Endothelial cell of umbilical vein (primary cell): ENCODE results near the gene TLE3. TPM values are rescaled to one million over a fixed set of nuclear protein-coding genes. Genes with fewer than 3 reads are reported as not detected.

Source experiments
- BruUV-seq: library from RNA; stranded (reverse); fragments of 400-500 nt; replicated peaks from 2 replicates; lab custom pipeline; 2021; lab: Mats Ljungman, UMichigan
- CTCF ChIA-PET: fragments of 300-600, 350-600 bp; sonication (Branson Sonifier 250); formaldehyde crosslinking; loops from one replicate; lab custom pipeline; 2021; ENCODE audit warnings: antibody characterized with exemption, inconsistent platforms; lab: Charles Lee
- POLR2A ChIA-PET: fragments of 300-600, 350-600 bp; sonication (Branson Sonifier 250); formaldehyde crosslinking; loops from one replicate; lab custom pipeline; 2021; ENCODE audit warnings: antibody characterized with exemption, inconsistent platforms; lab: Charles Lee
- DNase-seq: peaks from one replicate; pipeline ENCODE4 v3.0.0-alpha.2; 2011; ENCODE audit warnings: low read depth, low spot score
- FAIRE-seq: peaks from 2 replicates; lab custom pipeline; 2011; peaks lifted over from hg19 to GRCh38; lab: Jason Lieb, UNC
- H2AFZ ChIP-seq: 2 replicates; pipeline ENCODE4 v1.6.0; 2012; ENCODE audit warnings: low read depth, low read length, control low read depth, inconsistent platforms
- H3K27ac ChIP-seq: 2 replicates; pipeline ENCODE4 v1.5.1; 2011; ENCODE audit warnings: low read depth, mild to moderate bottlenecking, control low read depth, low read length, moderate library complexity; ENCODE audit not compliant: insufficient read depth
- H3K27me3 ChIP-seq, 2 experiments: 2 replicates each; pipeline versions ENCODE4 v1.6.0 to v1.6.1; 2011; ENCODE audit warnings: low read length in 2 of 2, mixed read lengths in 1 of 2; ENCODE audit not compliant: control insufficient read depth in 2 of 2, insufficient read depth in 2 of 2
- H3K36me3 ChIP-seq, 2 experiments: 2 replicates in 1 of 2; 3 replicates in 1 of 2; pipeline ENCODE4 v1.5.1; 2011; ENCODE audit warnings: low read length in 2 of 2, mild to moderate bottlenecking in 1 of 2, moderate library complexity in 1 of 2; ENCODE audit not compliant: control insufficient read depth in 2 of 2, insufficient read depth in 2 of 2; ENCODE audit errors: extremely low read depth in 1 of 2
- H3K4me1 ChIP-seq: 3 replicates; pipeline ENCODE4 v1.5.1; 2011; ENCODE audit warnings: mild to moderate bottlenecking, low read length; ENCODE audit not compliant: control insufficient read depth, insufficient read depth; ENCODE audit errors: extremely low read depth
- H3K4me2 ChIP-seq: 2 replicates; pipeline ENCODE4 v1.6.1; 2011; ENCODE audit warnings: low read length, control low read depth, mixed read lengths; ENCODE audit not compliant: insufficient read depth
- H3K4me3 ChIP-seq, 3 experiments: fragments of 200-600 bp in 1 of 3; sonication (generic), shearing (Covaris generic) in 1 of 3; replicated peaks in 1 of 3; 2 replicates each; pipeline ENCODE4 v1.5.1; 2011 to 2016; ENCODE audit warnings: control low read depth in 3 of 3, low read length in 3 of 3, mild to moderate bottlenecking in 2 of 3, inconsistent platforms in 1 of 3, low read depth in 1 of 3, moderate library complexity in 1 of 3; ENCODE audit not compliant: insufficient read depth in 1 of 3
- H3K79me2 ChIP-seq: 2 replicates; pipeline ENCODE4 v1.6.0; 2012; ENCODE audit warnings: low read length, inconsistent platforms; ENCODE audit not compliant: control insufficient read depth, insufficient read depth
- H3K9ac ChIP-seq: replicated peaks from 2 replicates; pipeline ENCODE3; 2011; ENCODE audit warnings: low read length, control low read depth; ENCODE audit not compliant: insufficient read depth; ENCODE audit errors: extremely low read depth
- H3K9me1 ChIP-seq: replicated peaks from 3 replicates; pipeline ENCODE4 v1.6.0; 2011; ENCODE audit warnings: mild to moderate bottlenecking, low read length; ENCODE audit not compliant: control insufficient read depth, insufficient read depth; ENCODE audit errors: extremely low read depth
- H3K9me3 ChIP-seq: replicated peaks from 2 replicates; pipeline ENCODE4 v1.5.1; 2012; ENCODE audit warnings: low read length, inconsistent platforms; ENCODE audit not compliant: control insufficient read depth, insufficient read depth
- H4K20me1 ChIP-seq: replicated peaks from 2 replicates; pipeline ENCODE3; 2011; ENCODE audit warnings: mild to moderate bottlenecking, low read length; ENCODE audit not compliant: control insufficient read depth, insufficient read depth; ENCODE audit errors: extremely low read depth
- EZH2 ChIP-seq: IDR thresholded peaks from 2 replicates; pipeline ENCODE4 v1.6.1; 2012; ENCODE audit warnings: borderline replicate concordance, low read depth, mild to moderate bottlenecking, moderate library complexity, low read length, inconsistent platforms; ENCODE audit not compliant: severe bottlenecking
- GATA2 ChIP-seq: IDR thresholded peaks from 2 replicates; pipeline ENCODE4 v1.7.0; 2011; ENCODE audit warnings: low read depth, mild to moderate bottlenecking, moderate library complexity, mixed read lengths, low read length; ENCODE audit not compliant: insufficient read length, insufficient read depth
- JUN ChIP-seq: IDR thresholded peaks from 2 replicates; pipeline ENCODE4 v1.6.1; 2011; ENCODE audit warnings: borderline replicate concordance, low read depth; ENCODE audit not compliant: insufficient read length, insufficient read depth
- MAX ChIP-seq: IDR thresholded peaks from 2 replicates; pipeline ENCODE4 v1.6.1; 2011; ENCODE audit not compliant: insufficient read depth, insufficient read length
- MYC ChIP-seq: IDR thresholded peaks from one replicate; pipeline ENCODE4 v1.6.1; 2011; ENCODE audit warnings: mild to moderate bottlenecking, low read depth, low read length
- POLR2A ChIP-seq: IDR thresholded peaks from 2 replicates; pipeline ENCODE4 v1.6.1; 2012; ENCODE audit warnings: low read depth, mild to moderate bottlenecking, control low read depth, low read length
- POLR2AphosphoS5 ChIP-seq: IDR thresholded peaks from 2 replicates; pipeline ENCODE4 v1.6.1; 2012; ENCODE audit warnings: low read depth, mild to moderate bottlenecking, control low read depth, low read length, moderate library complexity; ENCODE audit not compliant: insufficient read depth
- dilution Hi-C: fragments of 300-500 bp; cut with MboI; formaldehyde crosslinking; loops from one replicate; pipeline ENCODE4 v1.15.0; 2019; ENCODE audit warnings: low sequenced_read_pairs; ENCODE audit not compliant: extremely low pct_ligation_motif_present
- intact Hi-C: fragments of 100-400 bp; cut with micrococcal nuclease; formaldehyde crosslinking; loops from one replicate; pipeline ENCODE4 v1.10.0; 2022
- polyA plus RNA-seq, 4 experiments: library from polyadenylated mRNA; depleted of rRNA in 3 of 4; stranded (reverse) in 3 of 4; unstranded in 1 of 4; fragments of >200 nt; gene quantifications; 2 replicates each; pipeline versions ENCODE4 v1.2.1 to v1.2.3, GENCODE V29; 2011 to 2012; ENCODE audit warnings: missing spikeins in 1 of 4
- total RNA-seq: library from RNA; stranded (reverse); gene quantifications from 2 replicates; pipeline ENCODE4 v1.2.3, GENCODE V29; 2021
- TF ChIP-seq, protein P1 (sequence below), 2 donors: IDR thresholded peaks; 1 replicate in 1 of 2; 2 replicates in 1 of 2; pipeline ENCODE4 v1.5.1; 2011; ENCODE audit warnings: low read length in 2 of 2, mild to moderate bottlenecking in 2 of 2, moderate library complexity in 2 of 2, control low read depth in 1 of 2, inconsistent platforms in 1 of 2, low read depth in 1 of 2; ENCODE audit not compliant: insufficient read depth in 1 of 2; ENCODE audit errors: extremely low read depth in 1 of 2

Gene TLE3
- total and polyA plus RNA-seq, 2 donors (not counting 3 experiments of a cell fraction or from before 2014, with no cell fraction given): 40.5 to 56.9 TPM

DNA sequence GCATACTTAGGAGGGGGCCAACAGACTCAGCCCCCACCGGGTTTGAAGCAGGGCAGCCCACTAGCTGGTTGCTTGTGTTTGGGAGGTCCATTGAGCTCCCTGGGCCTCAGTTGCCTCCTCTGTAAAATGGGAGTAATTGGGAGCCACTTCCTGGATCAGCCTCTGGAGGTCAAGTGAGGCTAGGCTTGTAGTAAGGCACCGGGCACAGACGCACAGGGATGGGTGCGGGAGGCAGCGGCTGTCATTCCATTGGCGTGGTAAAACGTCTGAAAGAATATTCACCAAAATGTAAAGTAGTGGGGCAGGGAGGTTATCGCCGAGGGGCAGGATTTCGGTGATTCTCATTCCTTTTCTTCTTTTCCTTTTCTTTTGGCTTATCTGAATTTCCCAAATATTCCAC lies 64.6 kb downstream of the TLE3 start:
- Histone ChIP-seq H2AFZ (no peak overlapping the region), H3K4me3 (no peak overlapping the region), H3K4me1 (no peaks in the 10 kb centered on the region), H3K79me2 (no peaks in the 10 kb centered on the region), H4K20me1 (no peaks in the 10 kb centered on the region), H3K27ac (no peak overlapping the region), H3K27me3 (peaks cover 11 to 13% of the 10 kb centered on the region in 2 experiments), H3K4me2 (no peak overlapping the region), H3K36me3 (no peaks in the 10 kb centered on the region), H3K9me3 (no peaks in the 10 kb centered on the region), H3K9ac (no peak overlapping the region), H3K9me1 (no peaks in the 10 kb centered on the region)
- intact Hi-C loops (no loop called here), dilution Hi-C loops (no loop called here)
- FAIRE-seq (no peak), DNase-seq (no peak)
- no TSS peak for BruUV-seq
- POLR2A ChIA-PET: no interaction called here
- TF ChIP-seq POLR2A: no peak
- peak; percentile 35 for TF ChIP-seq EZH2
- TF ChIP-seq POLR2AphosphoS5: no peak
- no peak for TF ChIP-seq JUN
- TF ChIP-seq, protein P1, sequence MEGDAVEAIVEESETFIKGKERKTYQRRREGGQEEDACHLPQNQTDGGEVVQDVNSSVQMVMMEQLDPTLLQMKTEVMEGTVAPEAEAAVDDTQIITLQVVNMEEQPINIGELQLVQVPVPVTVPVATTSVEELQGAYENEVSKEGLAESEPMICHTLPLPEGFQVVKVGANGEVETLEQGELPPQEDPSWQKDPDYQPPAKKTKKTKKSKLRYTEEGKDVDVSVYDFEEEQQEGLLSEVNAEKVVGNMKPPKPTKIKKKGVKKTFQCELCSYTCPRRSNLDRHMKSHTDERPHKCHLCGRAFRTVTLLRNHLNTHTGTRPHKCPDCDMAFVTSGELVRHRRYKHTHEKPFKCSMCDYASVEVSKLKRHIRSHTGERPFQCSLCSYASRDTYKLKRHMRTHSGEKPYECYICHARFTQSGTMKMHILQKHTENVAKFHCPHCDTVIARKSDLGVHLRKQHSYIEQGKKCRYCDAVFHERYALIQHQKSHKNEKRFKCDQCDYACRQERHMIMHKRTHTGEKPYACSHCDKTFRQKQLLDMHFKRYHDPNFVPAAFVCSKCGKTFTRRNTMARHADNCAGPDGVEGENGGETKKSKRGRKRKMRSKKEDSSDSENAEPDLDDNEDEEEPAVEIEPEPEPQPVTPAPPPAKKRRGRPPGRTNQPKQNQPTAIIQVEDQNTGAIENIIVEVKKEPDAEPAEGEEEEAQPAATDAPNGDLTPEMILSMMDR (IDR thresholded peaks at IDR 0.05; ENCODE audit: extremely low read depth in 1 of 2, insufficient read depth in 1 of 2, low read depth in 1 of 2, low read length in 2 of 2): no peak
- no peak for TF ChIP-seq MYC
- no peak for TF ChIP-seq MAX
- no peak for TF ChIP-seq GATA2
- CTCF ChIA-PET: no interaction called here
